Spleen (tissue), 11 donors: ENCODE results near the gene SUMF1. TPM values are rescaled to one million over a fixed set of nuclear protein-coding genes. Genes with fewer than 3 reads are reported as not detected.

ENCODE experiments used
- DNase-seq: peaks from one replicate; pipeline ENCODE4 v3.0.0-alpha.2; 2020
- H3K27ac ChIP-seq, 8 donors: fragments of 200-600 bp; sonication (generic) in 7 of 8; 1 replicate in 4 of 8; 2 replicates in 4 of 8; pipeline versions ENCODE4 v1.5.0 to v1.8.0; 2016 to 2021; ENCODE audit warnings: inconsistent platforms in 4 of 8, mild to moderate bottlenecking in 4 of 8, moderate library complexity in 1 of 8
- H3K27me3 ChIP-seq, 7 donors: fragments of 200-600 bp; sonication (generic) in 6 of 7; replicated peaks in 1 of 7; 1 replicate in 4 of 7; 2 replicates in 3 of 7; pipeline versions ENCODE4 v1.5.0 to v1.8.0; 2016 to 2021; ENCODE audit warnings: inconsistent platforms in 3 of 7, mild to moderate bottlenecking in 1 of 7
- H3K36me3 ChIP-seq, 6 donors: fragments of 200-600 bp; sonication (generic) in 5 of 6; 1 replicate in 4 of 6; 2 replicates in 2 of 6; pipeline versions ENCODE4 v1.5.0 to v1.8.0; 2016 to 2021; ENCODE audit warnings: inconsistent platforms in 2 of 6
- H3K4me1 ChIP-seq, 6 donors: fragments of 200-600 bp; sonication (generic) in 5 of 6; 1 replicate in 3 of 6; 2 replicates in 3 of 6; pipeline versions ENCODE4 v1.5.0 to v1.8.0; 2016 to 2021; ENCODE audit warnings: inconsistent platforms in 3 of 6
- H3K4me3 ChIP-seq, 8 donors: fragments of 200-600 bp; sonication (generic) in 7 of 8; 1 replicate in 4 of 8; 2 replicates in 4 of 8; pipeline versions ENCODE4 v1.5.0 to v1.8.0; 2016 to 2021; ENCODE audit warnings: inconsistent platforms in 4 of 8, mild to moderate bottlenecking in 4 of 8, moderate library complexity in 2 of 8
- H3K9me3 ChIP-seq, 8 donors: fragments of 200-600 bp; sonication (generic) in 7 of 8; 1 replicate in 4 of 8; 2 replicates in 4 of 8; pipeline versions ENCODE4 v1.5.0 to v1.8.0; 2016 to 2021; ENCODE audit warnings: inconsistent platforms in 4 of 8
- CTCF ChIP-seq, 11 experiments: fragments of 200-600 bp in 7 of 11; fragments of 450-650 bp in 4 of 11; sonication (generic) in 4 of 11; IDR thresholded peaks in 8 of 11; conservative IDR thresholded peaks in 3 of 11; 1 replicate in 7 of 11; 2 replicates in 4 of 11; pipeline versions ENCODE4 v1.4.0 to v1.8.0; 2016 to 2021; ENCODE audit warnings: antibody characterized with exemption in 11 of 11, inconsistent platforms in 4 of 11, mild to moderate bottlenecking in 1 of 11
- POLR2A ChIP-seq, 3 donors: fragments of 450-650 bp; IDR thresholded peaks; one replicate each; pipeline ENCODE4 v1.5.1; 2017; ENCODE audit warnings: antibody characterized with exemption in 3 of 3, mild to moderate bottlenecking in 1 of 3
- POLR2AphosphoS5 ChIP-seq, 3 donors: sonication (generic); formaldehyde crosslinking; IDR thresholded peaks; one replicate each; pipeline ENCODE4 v1.5.1; 2017; ENCODE audit warnings: antibody characterized with exemption in 3 of 3
- WGBS, 5 donors: extraction: QIAGEN DNeasy Blood & Tissue Kit in 3 of 5; methylation state at CpG; one replicate each; pipeline versions ENCODE4 v1.1.5 to v1.1.7; 2013 to 2018; 5-methylcytosine and 5-hydroxymethylcytosine counted together
- intact Hi-C: fragments of 100-400 bp; cut with DNase I; formaldehyde crosslinking; loops from one replicate; pipeline ENCODE4 v1.15.0; 2023; ENCODE audit warnings: low total_unique reads
- polyA plus RNA-seq, 3 donors: library from polyadenylated mRNA; stranded (reverse); fragments of 200-250 nt; gene quantifications; one replicate each; pipeline ENCODE4 v1.2.1, GENCODE V29; 2013
- total RNA-seq, 7 donors: library from RNA; depleted of rRNA in 3 of 7; stranded (reverse); fragments of >200 nt in 3 of 7; fragmentation: NEBNext Ultra II Directional in 4 of 7; extraction: Animal tissue kit (Norgen Biotek cat#: 25700) in 4 of 7; gene quantifications; one replicate each; pipeline versions ENCODE4 v1.1.0 to v1.2.1, GENCODE V29; 2016 to 2021
- donor health status: healthy with polysubstance abuse.
- donor health status: DM: no; HTN: no; CAD: no; lungs with moderate emphysema.
- donor health status: DM: no; HTN: no; CAD: no.
- donor health status: Bipolar disorder and iron deficiency.
- donor health status: healthy.
- donor health status: DM: no; HTN: no; CAD: no.
- donor health status: DM: yes; HTN: yes; CAD: no.

Gene SUMF1
- total and polyA plus RNA-seq, 10 donors = 6.3 to 53.0 (median 33.9) TPM

- H3K4me1 ChIP-seq = peaks cover 0 to 30% (median 16%) of the 10 kb centered on the region in 6 donors
- 47 to 73% (median 58%) methylated on average over 6 of the region's 6 CpGs for WGBS, 5 donors
- H3K27ac ChIP-seq = peak overlapping the region in 4 of 8 donors; percentile 24 to 41 (median 34)
- H3K27me3 ChIP-seq = no peaks in the 10 kb centered on the region
- H3K9me3 ChIP-seq = no peaks in the 10 kb centered on the region
- peaks cover 0 to 10% (median 0%) of the 10 kb centered on the region in 6 donors for H3K36me3 ChIP-seq
- no peak overlapping the region for H3K4me3 ChIP-seq
- intact Hi-C loops = no loop called here
- DNase-seq = no peak
- TF ChIP-seq CTCF (IDR thresholded peaks at IDR 0.05 in 8 of 11, conservative IDR thresholded peaks at IDR 0.05 in 3 of 11) (no peak), POLR2A (IDR thresholded peaks at IDR 0.05) (no peak), POLR2AphosphoS5 (IDR thresholded peaks at IDR 0.05) (no peak)
These were observed 111.5 kb downstream of the SUMF1 start for GRCh38 chr3:4355401-4356219.

- Histone ChIP-seq H3K4me3 (peak overlapping the region in 1 of 8 donors; percentile 48), H3K27me3 (no peaks in the 10 kb centered on the region), H3K36me3 (no peaks in the 10 kb centered on the region), H3K9me3 (no peaks in the 10 kb centered on the region), H3K4me1 (peaks cover 0 to 33% (median 16%) of the 10 kb centered on the region in 6 donors), H3K27ac (peak overlapping the region in 2 of 8 donors; percentile 68 to 71)
- intact Hi-C loops = loop anchor here (5.0 kb wide), 1 partner anchor 280 kb away; no protein-coding TSS in a partner anchor
- WGBS, 5 donors = 94 to 97% (median 94%) methylated on average over 4 of the region's 4 CpGs
- no peak for TF ChIP-seq CTCF (IDR thresholded peaks at IDR 0.05 in 8 of 11, conservative IDR thresholded peaks at IDR 0.05 in 3 of 11)
- TF ChIP-seq POLR2A (IDR thresholded peaks at IDR 0.05) = no peak
- no peak for TF ChIP-seq POLR2AphosphoS5 (IDR thresholded peaks at IDR 0.05)
- no peak for DNase-seq
These were observed 115.2 kb downstream of the SUMF1 start for GRCh38 chr3:4351872-4352271.

- H3K4me1 ChIP-seq = peaks cover 0 to 32% (median 14%) of the 10 kb centered on the region in 6 donors
- TF ChIP-seq CTCF (IDR thresholded peaks at IDR 0.05 in 8 of 11, conservative IDR thresholded peaks at IDR 0.05 in 3 of 11) = peak in 1 of 11 experiments; percentile 32
- TF ChIP-seq POLR2AphosphoS5 (IDR thresholded peaks at IDR 0.05) = no peak
- no peak for TF ChIP-seq POLR2A (IDR thresholded peaks at IDR 0.05)
- intact Hi-C loops = loop anchor here (5.0 kb wide), 1 partner anchor 281 kb away; no protein-coding TSS in a partner anchor
- peak overlapping the region; percentile 3 to 76 (median 50) for H3K27ac ChIP-seq
- H3K27me3 ChIP-seq = no peaks in the 10 kb centered on the region
- DNase-seq = no peak
- WGBS, 5 donors = 19 to 41% (median 33%) methylated on average over 11 of the region's 11 CpGs
- no peaks in the 10 kb centered on the region for H3K36me3 ChIP-seq
- H3K9me3 ChIP-seq = no peaks in the 10 kb centered on the region
- peak overlapping the region in 7 of 8 donors; percentile 1 to 48 (median 28) for H3K4me3 ChIP-seq
These were observed 115.8 kb downstream of the SUMF1 start for GRCh38 chr3:4351164-4351855.
